ENCODE measurements around the gene LDB3. TPM values are rescaled to one million over a fixed set of nuclear protein-coding genes. Genes with fewer than 3 reads are reported as not detected.

The LDB3 gene
- total RNA-seq, 2 experiments from 2014 or later = not detected

GRCh38 chr10:86655173-86655540 lies 13.2 kb upstream of the LDB3 start:
- Mint-ChIP-seq H3K9me3 (no peaks in the 10 kb centered on the region), H3K27ac (no peak overlapping the region), H3K36me3 (no peaks in the 10 kb centered on the region), H3K27me3 (no peaks in the 10 kb centered on the region), H3K4me3 (no peak overlapping the region), H3K4me1 (no peaks in the 10 kb centered on the region)
- POLR2A ChIA-PET = no interaction called here
- no peak for DNase-seq
- no peak for ATAC-seq (ENCODE audit: low read depth)

- Mint-ChIP-seq H3K4me1 (no peaks in the 10 kb centered on the region), H3K4me3 (no peak overlapping the region), H3K27ac (no peak overlapping the region), H3K9me3 (no peaks in the 10 kb centered on the region), H3K27me3 (no peaks in the 10 kb centered on the region), H3K36me3 (no peaks in the 10 kb centered on the region)
- no peak for ATAC-seq (ENCODE audit: low read depth)
- no peak for DNase-seq
- POLR2A ChIA-PET = no interaction called here
Observed at GRCh38 chr10:86655596-86655995, 12.7 kb upstream of the LDB3 start.

- POLR2A ChIA-PET = no interaction called here
- no peaks in the 10 kb centered on the region for H3K36me3 Mint-ChIP-seq
- no peak for DNase-seq
- no peaks in the 10 kb centered on the region for H3K4me1 Mint-ChIP-seq
- H3K9me3 Mint-ChIP-seq = no peaks in the 10 kb centered on the region
- no peak overlapping the region for H3K4me3 Mint-ChIP-seq
- no peaks in the 10 kb centered on the region for H3K27me3 Mint-ChIP-seq
- no peak for ATAC-seq (ENCODE audit: low read depth)
- H3K27ac Mint-ChIP-seq = no peak overlapping the region
Observed at GRCh38 chr10:86657011-86657395, 11.3 kb upstream of the LDB3 start.

GRCh38 chr10:86657396-86658011 lies 10.8 kb upstream of the LDB3 start:
- H3K4me1 Mint-ChIP-seq = no peaks in the 10 kb centered on the region
- no peak overlapping the region for H3K27ac Mint-ChIP-seq
- no peaks in the 10 kb centered on the region for H3K27me3 Mint-ChIP-seq
- ATAC-seq (ENCODE audit: low read depth) (no peak), DNase-seq (no peak)
- H3K36me3 Mint-ChIP-seq = no peaks in the 10 kb centered on the region
- no peak overlapping the region for H3K4me3 Mint-ChIP-seq
- H3K9me3 Mint-ChIP-seq = no peaks in the 10 kb centered on the region
- POLR2A ChIA-PET = no interaction called here

GRCh38 chr10:86658261-86658741 lies 10.0 kb upstream of the LDB3 start:
- no peaks in the 10 kb centered on the region for H3K27me3 Mint-ChIP-seq
- no peaks in the 10 kb centered on the region for H3K9me3 Mint-ChIP-seq
- POLR2A ChIA-PET = no interaction called here
- H3K27ac Mint-ChIP-seq = no peak overlapping the region
- ATAC-seq (ENCODE audit: low read depth) = no peak
- no peaks in the 10 kb centered on the region for H3K4me1 Mint-ChIP-seq
- no peaks in the 10 kb centered on the region for H3K36me3 Mint-ChIP-seq
- no peak overlapping the region for H3K4me3 Mint-ChIP-seq
- no peak for DNase-seq

- DNase-seq = no peak
- H3K27me3 Mint-ChIP-seq = no peaks in the 10 kb centered on the region
- no peaks in the 10 kb centered on the region for H3K4me1 Mint-ChIP-seq
- H3K4me3 Mint-ChIP-seq = no peak overlapping the region
- H3K27ac Mint-ChIP-seq = no peak overlapping the region
- POLR2A ChIA-PET = no interaction called here
- H3K9me3 Mint-ChIP-seq = no peaks in the 10 kb centered on the region
- no peaks in the 10 kb centered on the region for H3K36me3 Mint-ChIP-seq
- ATAC-seq (ENCODE audit: low read depth) = no peak
Observed at GRCh38 chr10:86658751-86659150, 9.6 kb upstream of the LDB3 start.

GRCh38 chr10:86659161-86659691 lies 9.1 kb upstream of the LDB3 start:
- H3K4me3 Mint-ChIP-seq = no peak overlapping the region
- no peaks in the 10 kb centered on the region for H3K27me3 Mint-ChIP-seq
- no peaks in the 10 kb centered on the region for H3K9me3 Mint-ChIP-seq
- no peak for DNase-seq
- ATAC-seq (ENCODE audit: low read depth) = no peak
- POLR2A ChIA-PET = no interaction called here
- no peak overlapping the region for H3K27ac Mint-ChIP-seq
- H3K4me1 Mint-ChIP-seq = no peaks in the 10 kb centered on the region
- H3K36me3 Mint-ChIP-seq = no peaks in the 10 kb centered on the region

- no peak for DNase-seq
- no peak for ATAC-seq (ENCODE audit: low read depth)
Observed at GRCh38 chr10:86659721-86660453, 8.4 kb upstream of the LDB3 start.

GRCh38 chr10:86661161-86662025 lies 6.9 kb upstream of the LDB3 start:
- H3K9me3 Mint-ChIP-seq = no peaks in the 10 kb centered on the region
- POLR2A ChIA-PET = no interaction called here
- H3K4me1 Mint-ChIP-seq = no peaks in the 10 kb centered on the region
- H3K27ac Mint-ChIP-seq = no peak overlapping the region
- DNase-seq = no peak
- no peaks in the 10 kb centered on the region for H3K27me3 Mint-ChIP-seq
- H3K36me3 Mint-ChIP-seq = no peaks in the 10 kb centered on the region
- H3K4me3 Mint-ChIP-seq = no peak overlapping the region
- no peak for ATAC-seq (ENCODE audit: low read depth)

More at GRCh38 chr10:86659721-86660453, 8.4 kb upstream of the LDB3 start:
- no peaks in the 10 kb centered on the region for H3K9me3 Mint-ChIP-seq
- H3K4me3 Mint-ChIP-seq = no peak overlapping the region
- no peaks in the 10 kb centered on the region for H3K27me3 Mint-ChIP-seq
- POLR2A ChIA-PET = no interaction called here
- no peak overlapping the region for H3K27ac Mint-ChIP-seq
- no peaks in the 10 kb centered on the region for H3K36me3 Mint-ChIP-seq
- H3K4me1 Mint-ChIP-seq = no peaks in the 10 kb centered on the region

- POLR2A ChIA-PET = no interaction called here
- no peak for DNase-seq
- Mint-ChIP-seq H3K36me3 (no peaks in the 10 kb centered on the region), H3K9me3 (no peaks in the 10 kb centered on the region), H3K27me3 (no peaks in the 10 kb centered on the region), H3K4me3 (no peak overlapping the region), H3K27ac (no peak overlapping the region), H3K4me1 (no peaks in the 10 kb centered on the region)
- no peak for ATAC-seq (ENCODE audit: low read depth)
Observed at GRCh38 chr10:86662186-86663045, 5.9 kb upstream of the LDB3 start.

GRCh38 chr10:86663046-86663345 lies 5.3 kb upstream of the LDB3 start:
- no peak overlapping the region for H3K4me3 Mint-ChIP-seq
- no peaks in the 10 kb centered on the region for H3K36me3 Mint-ChIP-seq
- no peak overlapping the region for H3K27ac Mint-ChIP-seq
- no peaks in the 10 kb centered on the region for H3K27me3 Mint-ChIP-seq
- no peak for DNase-seq
- H3K4me1 Mint-ChIP-seq = no peaks in the 10 kb centered on the region
- POLR2A ChIA-PET = no interaction called here
- ATAC-seq (ENCODE audit: low read depth) = no peak
- H3K9me3 Mint-ChIP-seq = no peaks in the 10 kb centered on the region

- Mint-ChIP-seq H3K4me1 (no peaks in the 10 kb centered on the region), H3K36me3 (no peaks in the 10 kb centered on the region), H3K27me3 (no peaks in the 10 kb centered on the region), H3K27ac (no peak overlapping the region), H3K9me3 (no peaks in the 10 kb centered on the region), H3K4me3 (no peak overlapping the region)
- no peak for ATAC-seq (ENCODE audit: low read depth)
- POLR2A ChIA-PET = no interaction called here
- no peak for DNase-seq
Observed at GRCh38 chr10:86663576-86664339, 4.6 kb upstream of the LDB3 start.
